Adrenal gland (tissue), 12 donors: ENCODE measurements around the gene GHRH. TPM values are rescaled to one million over a fixed set of nuclear protein-coding genes. Genes with fewer than 3 reads are reported as not detected.

Experiments used
- DNase-seq, 7 donors: peaks; one replicate each; pipeline ENCODE4 v3.0.0-alpha.2; 2019 to 2020
- H3K27ac ChIP-seq, 5 donors: fragments of 200-600 bp; sonication (generic) in 4 of 5; 1 replicate in 3 of 5; 2 replicates in 2 of 5; pipeline versions ENCODE4 v1.5.1 to v1.8.0; 2016 to 2020; ENCODE audit warnings: mild to moderate bottlenecking in 1 of 5
- H3K27me3 ChIP-seq: fragments of 200-600 bp; 2 replicates; pipeline ENCODE4 v1.8.0; 2021
- H3K36me3 ChIP-seq, 2 donors: fragments of 200-600 bp; replicated peaks in 1 of 2; 1 replicate in 1 of 2; 2 replicates in 1 of 2; pipeline versions ENCODE4 v1.5.1 to v1.8.0; 2018 to 2022
- H3K4me1 ChIP-seq, 2 donors: fragments of 200-600 bp; replicated peaks in 1 of 2; 1 replicate in 1 of 2; 2 replicates in 1 of 2; pipeline versions ENCODE4 v1.5.1 to v1.8.0; 2018 to 2021
- H3K4me3 ChIP-seq, 4 donors: fragments of 200-600 bp; sonication (generic) in 3 of 4; one replicate each; pipeline ENCODE4 v1.5.1; 2016 to 2018
- H3K9me3 ChIP-seq, 3 donors: fragments of 200-600 bp; sonication (generic) in 1 of 3; replicated peaks in 1 of 3; 1 replicate in 2 of 3; 2 replicates in 1 of 3; pipeline versions ENCODE4 v1.5.1 to v1.8.0; 2016 to 2021
- POLR2A ChIP-seq, 2 donors: fragments of 450-650 bp; IDR thresholded peaks; one replicate each; pipeline ENCODE4 v1.6.1; 2017; ENCODE audit warnings: antibody characterized with exemption in 2 of 2, mild to moderate bottlenecking in 2 of 2, moderate library complexity in 1 of 2
- WGBS, 4 donors: extraction: QIAGEN DNeasy Blood & Tissue Kit in 2 of 4; methylation state at CpG; one replicate each; pipeline versions ENCODE4 v1.1.5 to v1.1.7; 2013 to 2017; 5-methylcytosine and 5-hydroxymethylcytosine counted together
- intact Hi-C, 2 donors: fragments of 100-400 bp; cut with DNase I; formaldehyde crosslinking; loops; one replicate each; pipeline versions ENCODE4 v1.14.1 to v1.15.0; 2022 to 2023
- polyA plus RNA-seq, 3 donors: library from polyadenylated mRNA; stranded (reverse); fragments of 200-250 nt in 2 of 3; fragments of 350-450 nt in 1 of 3; fragmentation: Illumina TruSeq in 1 of 3; extraction: RNeasy Lipid Tissue Mini Kit (QIAGEN cat#74804) in 1 of 3; gene quantifications; one replicate each; pipeline ENCODE4 v1.2.3, GENCODE V29; 2013 to 2014
- total RNA-seq, 9 donors: library from RNA; depleted of rRNA in 4 of 9; stranded (reverse); fragments of >200 nt in 4 of 9; fragments of 120-200 nt in 1 of 9; fragmentation: NEBNext Ultra II Directional in 1 of 9; extraction: Animal tissue kit (Norgen Biotek cat#: 25700) in 1 of 9; gene quantifications; one replicate each; pipeline versions ENCODE4 v1.1.0 to v1.2.4, GENCODE V29; 2013 to 2023
- TF ChIP-seq, protein P1 (sequence below), 6 experiments: fragments of 450-650 bp in 4 of 6; fragments of 200-600 bp in 2 of 6; sonication (generic) in 1 of 6; IDR thresholded peaks; 1 replicate in 5 of 6; 2 replicates in 1 of 6; pipeline versions ENCODE4 v1.5.1 to v1.8.0; 2016 to 2021; ENCODE audit warnings: antibody characterized with exemption in 6 of 6, mild to moderate bottlenecking in 2 of 6, moderate library complexity in 1 of 6
- donor health status: healthy with polysubstance abuse.
- donor health status: Bipolar disorder and iron deficiency.
- donor health status: DM: yes; HTN: yes; CAD: no.
- donor health status: DM: no; HTN: no; CAD: no.
- donor health status: DM: no; HTN: no; CAD: no.
- donor health status: DM: yes; HTN: yes; CAD: no.

The GHRH gene
- total and polyA plus RNA-seq, 12 donors = 0.91 to 26.1 TPM; not detected in 10

DNA sequence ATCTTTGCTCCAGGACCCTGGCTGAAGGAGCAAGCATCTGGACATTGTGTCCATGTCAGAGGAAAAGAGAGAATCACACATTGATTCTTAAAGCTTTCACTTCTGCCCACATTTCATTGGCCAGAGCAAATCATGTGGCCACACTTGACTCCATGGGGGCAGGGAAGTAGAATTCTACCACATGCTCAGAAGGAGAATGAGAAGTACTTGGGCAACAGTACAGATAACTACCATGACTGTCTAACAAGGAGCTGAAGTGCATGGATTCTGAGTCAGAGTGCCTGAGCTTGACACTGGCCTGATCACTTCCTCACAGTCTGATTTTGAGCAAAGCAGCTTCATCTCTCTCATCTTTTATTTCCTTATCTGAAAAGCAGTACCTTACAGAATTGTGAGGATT lies 38.6 kb downstream of the GHRH start:
- Histone ChIP-seq H3K9me3 (no peaks in the 10 kb centered on the region), H3K27me3 (no peaks in the 10 kb centered on the region), H3K36me3 (peaks cover 0 to 57% of the 10 kb centered on the region in 2 donors), H3K4me3 (no peak overlapping the region), H3K4me1 (peaks cover 4 to 27% of the 10 kb centered on the region in 2 donors), H3K27ac (peak overlapping the region in 3 of 5 donors; percentile 1 to 60 (median 7))
- DNase-seq = peak in 6 of 7 donors; percentile 42 to 67 (median 61)
- TF ChIP-seq POLR2A (IDR thresholded peaks at IDR 0.05) = no peak
- TF ChIP-seq, protein P1, sequence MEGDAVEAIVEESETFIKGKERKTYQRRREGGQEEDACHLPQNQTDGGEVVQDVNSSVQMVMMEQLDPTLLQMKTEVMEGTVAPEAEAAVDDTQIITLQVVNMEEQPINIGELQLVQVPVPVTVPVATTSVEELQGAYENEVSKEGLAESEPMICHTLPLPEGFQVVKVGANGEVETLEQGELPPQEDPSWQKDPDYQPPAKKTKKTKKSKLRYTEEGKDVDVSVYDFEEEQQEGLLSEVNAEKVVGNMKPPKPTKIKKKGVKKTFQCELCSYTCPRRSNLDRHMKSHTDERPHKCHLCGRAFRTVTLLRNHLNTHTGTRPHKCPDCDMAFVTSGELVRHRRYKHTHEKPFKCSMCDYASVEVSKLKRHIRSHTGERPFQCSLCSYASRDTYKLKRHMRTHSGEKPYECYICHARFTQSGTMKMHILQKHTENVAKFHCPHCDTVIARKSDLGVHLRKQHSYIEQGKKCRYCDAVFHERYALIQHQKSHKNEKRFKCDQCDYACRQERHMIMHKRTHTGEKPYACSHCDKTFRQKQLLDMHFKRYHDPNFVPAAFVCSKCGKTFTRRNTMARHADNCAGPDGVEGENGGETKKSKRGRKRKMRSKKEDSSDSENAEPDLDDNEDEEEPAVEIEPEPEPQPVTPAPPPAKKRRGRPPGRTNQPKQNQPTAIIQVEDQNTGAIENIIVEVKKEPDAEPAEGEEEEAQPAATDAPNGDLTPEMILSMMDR (IDR thresholded peaks at IDR 0.05) = no peak
- intact Hi-C loops = no loop called here

DNA sequence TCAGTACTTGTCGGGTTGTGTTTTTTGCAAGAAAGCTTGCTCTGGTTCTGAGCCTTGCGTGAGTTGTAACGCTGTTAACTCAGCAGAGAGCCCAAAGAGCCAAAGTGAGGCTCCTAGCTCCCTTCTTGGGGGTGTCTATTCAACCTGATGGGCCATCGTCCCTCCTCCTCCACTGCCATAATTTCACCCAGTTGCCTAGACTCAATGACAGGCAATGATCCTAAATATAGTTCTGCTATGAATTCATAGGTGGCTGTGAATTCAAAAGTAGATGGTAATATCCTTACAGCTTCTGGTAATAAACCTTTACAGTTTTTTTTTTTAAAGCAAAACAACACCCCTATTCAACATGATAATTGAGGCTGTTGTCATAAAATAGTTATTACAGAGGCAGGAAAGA lies 39.5 kb downstream of the GHRH start:
- peak in 2 of 7 donors; percentile 16 to 28 for DNase-seq
- no peak for TF ChIP-seq POLR2A (IDR thresholded peaks at IDR 0.05)
- TF ChIP-seq, protein P1 (IDR thresholded peaks at IDR 0.05) = no peak
- Histone ChIP-seq H3K36me3 (peaks cover 0 to 49% of the 10 kb centered on the region in 2 donors), H3K27me3 (no peaks in the 10 kb centered on the region), H3K27ac (peak overlapping the region in 1 of 5 donors; percentile 7), H3K9me3 (no peaks in the 10 kb centered on the region), H3K4me3 (no peak overlapping the region), H3K4me1 (peaks cover 4 to 27% of the 10 kb centered on the region in 2 donors)
- intact Hi-C loops = no loop called here
- WGBS, 4 donors = 93 to 98% (median 94%) methylated on average over 4 of the region's 4 CpGs

DNA sequence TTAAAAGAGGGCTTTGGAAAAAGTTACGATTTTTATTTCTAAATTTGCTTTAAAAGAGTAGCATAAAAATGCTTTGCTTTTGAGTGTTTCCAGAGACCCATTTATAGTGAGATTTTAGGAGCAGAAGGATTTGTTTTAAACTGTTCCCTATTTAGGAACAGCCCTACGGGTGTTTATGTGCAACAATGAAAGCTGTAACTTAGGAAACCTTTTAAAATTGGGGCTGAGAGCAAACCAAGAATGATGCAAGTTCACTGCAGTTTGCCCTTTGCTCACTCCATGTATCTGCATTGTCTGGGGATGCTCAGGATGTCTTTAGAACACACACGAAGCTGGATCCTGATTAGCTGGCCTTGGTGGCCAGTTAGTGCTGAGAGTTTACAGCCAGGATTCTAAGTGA lies 40.9 kb downstream of the GHRH start:
- DNase-seq = peak in 1 of 7 donors; percentile 40
- intact Hi-C loops = no loop called here
- Histone ChIP-seq H3K27ac (no peak overlapping the region), H3K4me3 (no peak overlapping the region), H3K36me3 (peaks cover 0 to 41% of the 10 kb centered on the region in 2 donors), H3K27me3 (no peaks in the 10 kb centered on the region), H3K9me3 (no peaks in the 10 kb centered on the region), H3K4me1 (peaks cover 4 to 27% of the 10 kb centered on the region in 2 donors)
- WGBS, 4 donors = 65 to 75% (median 73%) methylated on average over 3 of the region's 3 CpGs
- TF ChIP-seq, protein P1 (IDR thresholded peaks at IDR 0.05) = no peak
- TF ChIP-seq POLR2A (IDR thresholded peaks at IDR 0.05) = no peak

DNA sequence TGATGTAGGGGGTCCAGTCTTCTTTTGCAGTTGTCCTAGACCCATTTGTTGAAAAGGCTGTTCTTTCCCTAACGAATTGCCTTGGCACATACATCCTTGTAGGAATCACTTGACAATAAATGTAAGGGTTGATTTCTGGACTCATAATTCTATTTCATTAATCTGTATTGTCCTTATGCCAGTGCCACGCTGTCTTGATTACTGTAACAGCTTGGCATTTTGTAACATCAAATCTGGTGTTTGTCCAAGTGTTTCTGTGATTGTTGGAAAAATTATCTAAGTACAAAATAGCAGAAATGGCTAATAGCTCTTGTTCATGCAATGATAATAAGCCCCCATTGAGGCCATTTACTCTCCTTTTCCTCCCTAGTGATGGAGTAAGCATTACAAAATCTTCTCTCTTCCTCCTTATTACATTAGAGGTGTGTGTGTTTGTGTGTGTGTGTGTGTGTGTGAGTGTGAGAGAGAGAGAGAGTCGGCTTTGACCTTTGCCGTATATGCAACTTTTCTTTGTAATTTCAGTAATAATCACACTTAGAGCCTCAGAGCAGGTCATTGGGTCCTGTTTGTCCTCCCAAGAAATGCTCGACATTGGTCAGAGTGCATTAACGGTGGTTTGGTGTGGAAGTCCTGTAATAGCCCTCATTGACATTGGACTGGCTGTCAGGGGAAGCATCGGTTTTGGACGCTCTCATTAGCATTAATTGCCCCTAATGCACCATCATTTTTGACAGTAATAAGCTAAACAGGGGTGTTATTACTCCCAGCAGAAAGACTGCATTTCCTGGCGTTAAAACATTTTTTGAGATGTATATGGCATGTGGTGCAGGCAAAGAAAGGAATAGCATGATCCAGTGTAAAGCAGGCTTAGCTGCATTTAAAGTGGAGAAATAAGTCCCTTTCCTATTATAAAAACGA lies 41.6 kb downstream of the GHRH start:
- H3K4me3 ChIP-seq = no peak overlapping the region
- DNase-seq = peak in 1 of 7 donors; percentile 25
- intact Hi-C loops = no loop called here
- H3K27me3 ChIP-seq = no peaks in the 10 kb centered on the region
- no peaks in the 10 kb centered on the region for H3K9me3 ChIP-seq
- WGBS, 4 donors = 82 to 83% (median 83%) methylated on average over 10 of the region's 10 CpGs
- H3K36me3 ChIP-seq = peaks cover 0 to 34% of the 10 kb centered on the region in 2 donors
- no peak for TF ChIP-seq POLR2A (IDR thresholded peaks at IDR 0.05)
- TF ChIP-seq, protein P1 (IDR thresholded peaks at IDR 0.05) = no peak
- peaks cover 4 to 23% of the 10 kb centered on the region in 2 donors for H3K4me1 ChIP-seq
- H3K27ac ChIP-seq = no peak overlapping the region
